HEK293T (cell line): Measurements from ENCODE around the gene UBE2U.

Experiments
- CTCF ChIA-PET: fragments of 350-600 bp; formaldehyde crosslinking; extraction: SDS; loops from one replicate; lab custom pipeline; 2021; ENCODE audit warnings: antibody characterized with exemption, inconsistent platforms; lab: Yijun Ruan, JAX
- POLR2A ChIA-PET: fragments of 350-600 bp; formaldehyde crosslinking; extraction: SDS; loops from one replicate; lab custom pipeline; 2020; ENCODE audit warnings: antibody characterized with exemption, inconsistent platforms; lab: Yijun Ruan, JAX
- DNase-seq: peaks from one replicate; pipeline ENCODE4 v3.0.0; 2012; ENCODE audit warnings: mixed read lengths; ENCODE audit errors: extremely low spot score
- ARNT ChIP-seq: fragments of 450-650 bp; IDR thresholded peaks from 2 replicates; pipeline ENCODE4 v1.6.1; 2017; ENCODE audit warnings: mild to moderate bottlenecking
- BHLHE40 ChIP-seq: fragments of 450-650 bp; IDR thresholded peaks from 2 replicates; pipeline ENCODE4 v1.6.1; 2016; ENCODE audit warnings: mild to moderate bottlenecking, moderate library complexity, borderline replicate concordance
- CTBP1 ChIP-seq: fragments of 450-650 bp; IDR thresholded peaks from 2 replicates; pipeline ENCODE4 v1.6.1; 2016; ENCODE audit warnings: borderline replicate concordance
- ELF4 ChIP-seq: fragments of 450-650 bp; IDR thresholded peaks from 2 replicates; pipeline ENCODE4 v1.6.1; 2017; ENCODE audit warnings: antibody characterized with exemption
- FOXA1 ChIP-seq: fragments of 450-650 bp; IDR thresholded peaks from 2 replicates; pipeline ENCODE4 v1.6.1; 2016; ENCODE audit warnings: mild to moderate bottlenecking
- FOXK2 ChIP-seq: fragments of 450-650 bp; IDR thresholded peaks from 2 replicates; pipeline ENCODE4 v1.6.1; 2016; ENCODE audit warnings: mild to moderate bottlenecking
- FOXM1 ChIP-seq: fragments of 450-650 bp; IDR thresholded peaks from 2 replicates; pipeline ENCODE4 v1.6.1; 2017; ENCODE audit warnings: mild to moderate bottlenecking, borderline replicate concordance
- HDGF ChIP-seq: fragments of 450-650 bp; IDR thresholded peaks from 2 replicates; pipeline ENCODE4 v1.6.1; 2017; ENCODE audit warnings: antibody characterized with exemption, borderline replicate concordance
- L3MBTL2 ChIP-seq: fragments of 450-650 bp; conservative IDR thresholded peaks from 2 replicates; pipeline ENCODE4 v1.6.1; 2016; ENCODE audit warnings: mild to moderate bottlenecking
- LEF1 ChIP-seq: fragments of 450-650 bp; IDR thresholded peaks from 2 replicates; pipeline ENCODE4 v1.6.1; 2017; ENCODE audit warnings: mild to moderate bottlenecking, borderline replicate concordance
- NFRKB ChIP-seq: fragments of 450-650 bp; IDR thresholded peaks from 2 replicates; pipeline ENCODE4 v1.6.1; 2016; ENCODE audit warnings: mild to moderate bottlenecking, moderate library complexity
- SP1 ChIP-seq: fragments of 450-650 bp; IDR thresholded peaks from 2 replicates; pipeline ENCODE4 v1.6.1; 2017
- SUZ12 ChIP-seq: fragments of 450-650 bp; IDR thresholded peaks from 2 replicates; pipeline ENCODE4 v1.6.1; 2016; ENCODE audit warnings: mild to moderate bottlenecking
- TARDBP ChIP-seq: fragments of 450-650 bp; IDR thresholded peaks from 2 replicates; pipeline ENCODE4 v1.6.1; 2016
- ZNF384 ChIP-seq: fragments of 450-650 bp; IDR thresholded peaks from 2 replicates; pipeline ENCODE4 v1.6.1; 2016
- TF ChIP-seq, protein P1 (sequence below): fragments of 450-650 bp; IDR thresholded peaks from 2 replicates; pipeline ENCODE4 v1.6.1; 2016

UBE2U gene

DNA sequence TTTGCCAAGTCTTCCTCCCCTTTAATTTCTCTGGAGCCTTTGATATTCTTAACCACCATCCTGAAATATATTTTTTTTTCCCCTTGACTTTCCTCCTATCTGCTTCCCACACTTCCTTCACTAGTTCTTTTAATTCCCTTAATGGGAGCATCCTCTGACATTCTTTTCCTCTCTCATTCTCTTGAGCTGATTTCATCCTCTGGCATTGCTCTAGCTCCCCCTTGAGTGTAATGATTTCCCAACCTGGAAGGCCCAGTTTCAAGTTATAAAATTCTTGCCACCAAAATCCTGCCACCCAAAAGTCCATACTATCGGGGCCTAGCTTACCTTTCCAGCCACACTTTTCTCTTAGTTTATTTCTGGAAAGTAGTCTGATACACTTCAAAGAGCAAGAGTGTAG is 39.5 kb upstream of the UBE2U start:
- POLR2A ChIA-PET, result no interaction called here
- TF ChIP-seq ZNF384 (no peak), ELF4 (no peak), NFRKB (no peak), FOXK2 (no peak), ARNT (no peak), FOXA1 (no peak), BHLHE40 (no peak), SUZ12 (no peak), LEF1 (no peak), FOXM1 (no peak), TARDBP (no peak), L3MBTL2 (no peak), HDGF (no peak), CTBP1 (no peak), SP1 (no peak)
- TF ChIP-seq, protein P1, sequence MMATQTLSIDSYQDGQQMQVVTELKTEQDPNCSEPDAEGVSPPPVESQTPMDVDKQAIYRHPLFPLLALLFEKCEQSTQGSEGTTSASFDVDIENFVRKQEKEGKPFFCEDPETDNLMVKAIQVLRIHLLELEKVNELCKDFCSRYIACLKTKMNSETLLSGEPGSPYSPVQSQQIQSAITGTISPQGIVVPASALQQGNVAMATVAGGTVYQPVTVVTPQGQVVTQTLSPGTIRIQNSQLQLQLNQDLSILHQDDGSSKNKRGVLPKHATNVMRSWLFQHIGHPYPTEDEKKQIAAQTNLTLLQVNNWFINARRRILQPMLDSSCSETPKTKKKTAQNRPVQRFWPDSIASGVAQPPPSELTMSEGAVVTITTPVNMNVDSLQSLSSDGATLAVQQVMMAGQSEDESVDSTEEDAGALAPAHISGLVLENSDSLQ, result no peak
- no peak for DNase-seq
- CTCF ChIA-PET, result interaction anchor here (1.0 to 1.6 kb wide), 2 partner anchors 472 to 490 kb away, joined by 3 to 7 read pairs; no protein-coding TSS in a partner anchor

DNA sequence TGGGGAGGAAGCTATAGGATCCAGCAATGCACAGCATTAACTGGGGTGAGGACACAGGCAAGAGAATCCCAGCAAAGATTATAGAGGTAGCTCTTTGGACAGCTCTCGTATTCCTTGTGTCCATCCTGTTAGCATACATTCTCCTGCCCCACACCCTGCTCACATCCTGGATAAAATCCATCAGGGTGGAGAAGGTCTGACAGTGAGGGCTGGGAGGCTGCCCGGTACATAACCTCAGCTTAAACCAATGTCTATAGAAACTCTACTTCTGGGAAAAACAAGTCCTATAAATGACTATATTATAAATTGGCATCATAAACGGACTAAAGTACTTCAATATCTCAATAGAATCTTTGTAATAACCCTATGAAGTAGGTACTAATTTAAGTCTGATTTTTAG is 36.8 kb upstream of the UBE2U start:
- TF ChIP-seq LEF1 (no peak), FOXK2 (no peak), HDGF (no peak), ARNT (no peak), L3MBTL2 (no peak), ELF4 (no peak), NFRKB (no peak), BHLHE40 (no peak), TARDBP (no peak), CTBP1 (no peak), FOXA1 (no peak), FOXM1 (no peak), ZNF384 (no peak), SP1 (no peak), SUZ12 (no peak)
- TF ChIP-seq, protein P1, result no peak
- ChIA-PET POLR2A (no interaction called here), CTCF (no interaction called here)
- no peak for DNase-seq

DNA sequence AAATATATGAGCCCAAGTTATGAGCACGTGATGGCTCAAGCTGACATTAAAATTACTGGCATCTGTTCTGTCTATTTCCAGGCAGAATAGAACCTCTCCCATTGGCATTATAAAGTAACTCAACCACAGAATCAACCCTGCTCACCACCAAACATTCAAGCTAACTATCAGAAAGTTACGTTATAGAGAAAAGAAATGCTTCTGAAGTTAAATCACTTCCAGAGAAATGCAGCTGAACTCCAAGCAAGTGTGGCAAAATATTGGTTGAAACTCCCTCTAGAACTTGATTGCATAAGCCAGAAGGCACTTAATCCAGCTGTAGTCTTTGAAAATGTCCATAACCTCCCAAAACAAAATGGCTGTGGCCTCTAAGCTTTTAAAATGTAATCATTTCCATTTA is 36.2 kb upstream of the UBE2U start:
- CTCF ChIA-PET, result no interaction called here
- no peak for DNase-seq
- no peak for TF ChIP-seq SP1
- TF ChIP-seq SUZ12, result no peak
- POLR2A ChIA-PET, result no interaction called here

GRCh38 chr1:64171246-64171645 is 32.2 kb upstream of the UBE2U start:
- ChIA-PET CTCF (interaction anchor here (0.8 kb wide), 1 partner anchor 60 kb away, joined by 3 read pairs; no protein-coding TSS in a partner anchor), POLR2A (no interaction called here)
- TF ChIP-seq ARNT (no peak), NFRKB (no peak)
- TF ChIP-seq, protein P1, result no peak
- DNase-seq, result no peak

DNA sequence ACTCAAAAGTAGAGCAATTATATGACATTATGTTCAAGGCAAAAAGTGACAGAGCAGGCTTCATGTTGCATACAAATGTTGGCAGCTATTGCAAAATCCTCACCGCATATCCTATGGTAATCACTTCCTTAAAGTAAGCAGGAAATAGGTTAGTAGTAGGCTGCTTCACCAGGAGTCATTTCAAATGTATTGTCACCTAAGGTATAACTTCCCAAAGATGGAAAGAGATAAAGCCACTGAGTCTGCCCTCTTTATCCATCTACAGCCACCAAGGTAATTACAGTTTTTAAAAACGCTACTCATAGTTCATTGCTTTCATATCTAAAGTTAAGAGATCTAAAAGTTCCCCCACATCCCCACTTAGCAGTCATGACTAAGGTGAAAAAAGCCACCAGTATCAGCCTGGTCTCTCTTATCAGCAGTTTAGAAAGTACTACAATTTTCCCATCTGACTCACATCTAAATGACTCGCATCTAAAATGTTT is 31.6 kb upstream of the UBE2U start:
- CTCF ChIA-PET, result interaction anchor here (0.6 to 0.8 kb wide), 2 partner anchors 60 to 497 kb away, joined by 3 read pairs; no protein-coding TSS in a partner anchor
- POLR2A ChIA-PET, result no interaction called here
- TF ChIP-seq TARDBP, result no peak
- no peak for TF ChIP-seq SP1
- TF ChIP-seq FOXK2, result no peak
- no peak for TF ChIP-seq ELF4
- TF ChIP-seq ZNF384, result no peak
- no peak for DNase-seq

DNA sequence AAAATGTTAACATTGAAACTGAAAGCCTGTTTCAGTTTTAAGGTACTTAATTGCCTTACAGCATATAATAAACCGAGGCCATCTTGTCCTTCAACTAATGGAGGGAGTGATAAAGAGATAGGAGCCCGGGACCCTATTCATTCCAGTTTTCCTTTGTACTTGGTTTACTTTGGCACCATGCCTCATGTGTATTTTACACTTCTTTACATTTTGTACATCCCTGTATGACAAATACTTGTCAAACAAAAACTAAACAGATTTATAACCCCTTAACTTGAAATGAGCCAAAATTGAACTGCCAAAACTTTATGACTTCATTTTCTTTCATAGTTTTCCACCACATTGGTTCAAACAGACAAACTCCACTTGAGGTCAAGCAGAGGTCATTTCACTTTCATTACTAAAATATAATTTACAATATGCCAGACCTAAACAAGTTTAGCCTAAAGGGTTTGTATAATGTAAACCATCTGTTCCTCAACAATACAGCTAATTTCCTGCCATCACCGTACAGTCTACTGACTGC is 30.9 kb upstream of the UBE2U start:
- CTCF ChIA-PET, result no interaction called here
- TF ChIP-seq TARDBP (no peak), L3MBTL2 (no peak), HDGF (no peak), SP1 (no peak), NFRKB (no peak), ZNF384 (no peak), ARNT (no peak), BHLHE40 (no peak), LEF1 (peak; percentile 47; the same call in 1 of the 2 replicates), CTBP1 (peak; percentile 89), ELF4 (no peak), SUZ12 (no peak), FOXA1 (no peak), FOXK2 (no peak), FOXM1 (0 out of 2 replicates have a peak, but pooled peaks have one; percentile 3)
- TF ChIP-seq, protein P1, result peak; percentile 89
- POLR2A ChIA-PET, result interaction anchor here (0.8 kb wide), 1 partner anchor 10 kb away, joined by 3 read pairs; no protein-coding TSS in a partner anchor
- DNase-seq, result peak; percentile 50
